ENCODE data around the gene DPH1. TPM values are rescaled to one million over a fixed set of nuclear protein-coding genes. Genes with fewer than 3 reads are reported as not detected.

The DPH1 gene
- total RNA-seq, 4 donors from 2014 or later = 25.9 to 130 (median 64.5) TPM

DNA sequence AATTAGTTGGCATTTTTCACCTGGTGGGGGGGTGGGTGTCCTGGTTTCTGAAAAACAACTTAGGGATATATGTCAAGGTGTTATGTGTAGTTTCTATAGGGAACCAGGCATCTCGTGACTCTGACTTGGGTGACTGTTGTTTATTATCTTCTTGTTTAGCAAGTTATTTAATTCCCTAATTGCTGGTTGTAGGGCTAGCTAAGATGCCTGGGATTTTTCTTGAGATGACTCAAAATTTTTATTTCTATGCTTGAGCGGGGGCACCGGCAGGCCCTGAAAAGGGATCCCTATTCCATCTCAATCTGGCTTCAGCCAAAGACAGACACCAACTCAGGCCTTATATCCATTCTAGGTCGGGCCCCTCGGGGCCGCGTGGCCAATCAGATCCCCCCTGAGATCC lies 3.2 kb downstream of the DPH1 start:
- no peak for DNase-seq
- H3K4me3 ChIP-seq = no peak overlapping the region
- peaks cover 0 to 29% (median 0%) of the 10 kb centered on the region in 3 donors for H3K36me3 ChIP-seq
- TF ChIP-seq, protein P1, sequence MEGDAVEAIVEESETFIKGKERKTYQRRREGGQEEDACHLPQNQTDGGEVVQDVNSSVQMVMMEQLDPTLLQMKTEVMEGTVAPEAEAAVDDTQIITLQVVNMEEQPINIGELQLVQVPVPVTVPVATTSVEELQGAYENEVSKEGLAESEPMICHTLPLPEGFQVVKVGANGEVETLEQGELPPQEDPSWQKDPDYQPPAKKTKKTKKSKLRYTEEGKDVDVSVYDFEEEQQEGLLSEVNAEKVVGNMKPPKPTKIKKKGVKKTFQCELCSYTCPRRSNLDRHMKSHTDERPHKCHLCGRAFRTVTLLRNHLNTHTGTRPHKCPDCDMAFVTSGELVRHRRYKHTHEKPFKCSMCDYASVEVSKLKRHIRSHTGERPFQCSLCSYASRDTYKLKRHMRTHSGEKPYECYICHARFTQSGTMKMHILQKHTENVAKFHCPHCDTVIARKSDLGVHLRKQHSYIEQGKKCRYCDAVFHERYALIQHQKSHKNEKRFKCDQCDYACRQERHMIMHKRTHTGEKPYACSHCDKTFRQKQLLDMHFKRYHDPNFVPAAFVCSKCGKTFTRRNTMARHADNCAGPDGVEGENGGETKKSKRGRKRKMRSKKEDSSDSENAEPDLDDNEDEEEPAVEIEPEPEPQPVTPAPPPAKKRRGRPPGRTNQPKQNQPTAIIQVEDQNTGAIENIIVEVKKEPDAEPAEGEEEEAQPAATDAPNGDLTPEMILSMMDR (IDR thresholded peaks at IDR 0.05) = no peak
- no peak for TF ChIP-seq POLR2A (IDR thresholded peaks at IDR 0.05)
- peaks cover 4 to 13% (median 7%) of the 10 kb centered on the region in 4 donors for H3K4me1 ChIP-seq
- H3K9me3 ChIP-seq = no peaks in the 10 kb centered on the region
- no peak overlapping the region for H3K27ac ChIP-seq
- no peaks in the 10 kb centered on the region for H3K27me3 ChIP-seq

DNA sequence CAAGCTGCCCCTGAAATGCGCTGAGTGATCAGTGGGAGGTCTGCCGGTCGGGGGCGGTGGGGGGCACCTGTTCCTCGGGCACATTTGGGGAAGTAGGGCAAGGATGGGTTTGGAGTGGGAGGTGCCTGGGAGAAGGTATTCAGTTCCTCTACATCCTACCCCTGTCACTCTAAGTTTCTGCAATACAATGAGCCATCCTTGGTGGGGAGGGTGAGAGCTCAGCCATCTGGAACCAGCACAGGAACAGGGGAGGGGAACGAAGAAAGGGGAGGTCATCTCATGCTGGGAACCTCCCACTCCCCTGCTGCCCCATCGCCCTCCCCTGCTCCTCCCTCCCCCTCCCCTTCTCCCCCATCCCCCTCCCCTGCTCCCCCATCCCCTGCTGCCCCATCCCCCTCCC lies 4.2 kb downstream of the DPH1 start:
- Histone ChIP-seq H3K36me3 (peaks cover 0 to 34% (median 0%) of the 10 kb centered on the region in 3 donors), H3K9me3 (no peaks in the 10 kb centered on the region), H3K4me3 (no peak overlapping the region), H3K27ac (no peak overlapping the region), H3K27me3 (no peaks in the 10 kb centered on the region), H3K4me1 (peaks cover 4 to 13% (median 7%) of the 10 kb centered on the region in 4 donors)
- DNase-seq = no peak
- TF ChIP-seq, protein P1 (IDR thresholded peaks at IDR 0.05) = no peak
- TF ChIP-seq POLR2A (IDR thresholded peaks at IDR 0.05) = no peak

DNA sequence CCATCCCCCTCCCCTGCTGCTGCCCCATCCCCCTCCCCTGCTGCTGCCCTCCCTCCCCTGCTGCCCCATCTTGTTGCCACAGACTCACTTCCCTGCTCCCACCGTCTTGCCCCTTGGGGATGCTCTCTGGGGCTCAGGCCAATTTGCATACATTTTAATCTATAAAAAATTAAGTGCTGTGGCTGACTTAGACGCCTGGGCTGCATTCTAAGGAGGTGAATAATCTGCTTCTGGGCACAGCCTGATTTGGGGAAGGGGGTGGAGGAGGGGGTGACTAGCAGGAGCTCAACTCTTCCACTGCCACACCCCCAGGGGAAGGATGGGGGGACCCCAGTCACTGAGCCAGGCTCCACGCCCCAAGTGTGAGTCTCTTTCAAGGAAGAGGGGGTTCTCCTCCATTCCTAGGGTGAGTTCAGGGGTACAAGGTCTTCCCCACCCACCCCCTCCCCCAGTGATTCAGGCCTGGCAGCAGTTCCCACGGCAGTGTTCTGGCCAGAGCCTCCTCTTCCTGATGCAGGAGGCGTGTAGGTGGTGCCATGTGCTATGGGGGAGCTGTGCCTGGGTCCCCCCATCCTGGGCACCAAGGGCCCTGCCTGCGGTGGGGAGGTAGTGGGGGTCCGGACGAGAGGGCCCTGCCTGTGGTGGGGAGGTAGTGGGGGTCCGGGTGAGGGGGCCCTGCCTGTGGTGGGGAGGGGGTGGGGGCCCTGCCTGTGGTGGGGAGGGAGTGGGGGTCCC lies 5.0 kb downstream of the DPH1 start:
- no peak for TF ChIP-seq POLR2A (IDR thresholded peaks at IDR 0.05)
- TF ChIP-seq, protein P1 (IDR thresholded peaks at IDR 0.05) = no peak
- no peaks in the 10 kb centered on the region for H3K9me3 ChIP-seq
- H3K27ac ChIP-seq = no peak overlapping the region
- H3K36me3 ChIP-seq = peaks cover 0 to 34% (median 0%) of the 10 kb centered on the region in 3 donors
- no peak overlapping the region for H3K4me3 ChIP-seq
- no peak for DNase-seq
- peaks cover 4 to 9% (median 7%) of the 10 kb centered on the region in 4 donors for H3K4me1 ChIP-seq
- no peaks in the 10 kb centered on the region for H3K27me3 ChIP-seq

DNA sequence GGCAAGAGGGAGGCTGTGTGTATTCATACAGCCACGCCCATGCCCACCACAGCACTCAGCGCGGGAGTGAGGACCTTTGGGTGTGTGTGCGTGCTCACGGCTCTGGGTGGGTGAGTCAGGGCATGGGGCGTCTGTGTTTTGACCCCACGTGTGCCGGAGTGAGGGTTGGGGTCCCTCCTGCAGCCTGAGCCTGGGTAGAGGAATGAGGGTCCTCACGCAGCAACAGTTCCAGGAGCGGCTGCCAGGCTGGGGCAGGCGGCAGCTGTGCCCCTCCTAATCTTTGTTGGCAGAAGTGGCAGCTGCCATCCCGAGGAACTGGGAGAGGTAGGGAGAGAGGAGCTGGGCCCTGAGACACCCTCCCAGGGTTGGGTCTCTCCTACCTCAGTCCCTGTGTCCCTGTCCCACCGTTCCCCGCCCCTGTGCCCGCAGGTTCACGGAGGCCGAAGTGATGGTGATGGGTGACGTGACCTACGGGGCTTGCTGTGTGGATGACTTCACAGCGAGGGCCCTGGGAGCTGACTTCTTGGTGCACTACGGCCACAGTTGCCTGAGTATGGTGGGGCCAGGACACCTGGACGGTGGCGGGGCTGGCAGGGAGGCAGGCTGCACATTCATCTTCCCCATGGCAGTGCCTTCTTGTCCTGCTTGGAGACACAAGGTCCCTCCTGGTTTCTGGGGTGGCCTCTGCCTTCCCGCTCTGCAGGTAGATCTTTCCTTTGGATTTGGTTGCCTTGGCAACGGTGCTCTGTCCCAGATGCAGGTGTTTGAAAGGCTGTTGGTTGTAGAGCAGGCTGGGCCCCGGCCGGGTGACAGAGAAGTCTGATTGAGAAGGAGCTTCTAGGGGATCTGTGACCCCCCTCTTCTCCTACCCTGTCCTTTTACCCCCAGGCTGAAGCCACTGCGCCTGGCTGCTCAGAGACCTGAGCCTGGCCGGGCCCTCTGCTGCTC lies 5.9 kb downstream of the DPH1 start:
- Histone ChIP-seq H3K4me3 (no peak overlapping the region), H3K9me3 (no peaks in the 10 kb centered on the region), H3K27me3 (no peaks in the 10 kb centered on the region), H3K27ac (no peak overlapping the region), H3K36me3 (peaks cover 0 to 34% (median 0%) of the 10 kb centered on the region in 3 donors), H3K4me1 (peaks cover 2 to 6% (median 4%) of the 10 kb centered on the region in 4 donors)
- TF ChIP-seq, protein P1 (IDR thresholded peaks at IDR 0.05) = no peak
- TF ChIP-seq POLR2A (IDR thresholded peaks at IDR 0.05) = no peak
- no peak for DNase-seq

DNA sequence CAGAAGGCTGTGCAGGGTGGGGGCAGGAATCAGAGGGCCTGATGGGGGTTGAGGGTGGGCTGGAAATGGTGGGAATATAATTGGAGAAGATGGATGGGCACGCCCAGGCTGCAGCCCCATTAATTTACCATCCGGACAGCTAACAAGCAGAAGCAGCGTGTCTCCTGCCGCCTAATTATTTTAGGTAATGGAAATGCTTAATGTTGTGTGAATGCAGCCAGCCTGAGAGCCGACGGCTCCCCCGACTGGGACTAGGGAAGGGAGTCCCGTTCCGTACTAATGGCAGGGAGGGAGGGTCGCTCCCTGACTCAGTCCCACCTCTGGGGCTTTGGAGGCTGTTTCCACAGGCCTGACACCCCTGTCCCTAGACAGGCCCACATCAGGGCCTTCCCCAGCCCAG lies 7.2 kb downstream of the DPH1 start:
- H3K36me3 ChIP-seq = peaks cover 0 to 34% (median 0%) of the 10 kb centered on the region in 3 donors
- no peak for TF ChIP-seq POLR2A (IDR thresholded peaks at IDR 0.05)
- TF ChIP-seq, protein P1 (IDR thresholded peaks at IDR 0.05) = no peak

More for the DNA sequence above, 7.2 kb downstream of the DPH1 start:
- Histone ChIP-seq H3K27ac (no peak overlapping the region), H3K27me3 (no peaks in the 10 kb centered on the region), H3K4me3 (no peak overlapping the region), H3K9me3 (no peaks in the 10 kb centered on the region), H3K4me1 (peaks cover 0 to 5% (median 4%) of the 10 kb centered on the region in 4 donors)
- DNase-seq = no peak

Data from Peyer's patch (tissue), 4 donors.